HG03175 (cell line): ENCODE measurements around the gene PCNP.
"Not testable (repeated sequence)": the region's sequence is repeated elsewhere in the genome, so short reads cannot be mapped to it uniquely, and the experiment has no call there.

Experiments
- ATAC-seq: cut with Tn5 transposase; IDR thresholded peaks from one replicate; pipeline ENCODE4 v1.9.1; 2021; ENCODE audit warnings: mild to moderate bottlenecking, moderate library complexity; ENCODE audit not compliant: unreplicated experiment

The PCNP gene

GRCh38 chr3:101631098-101631796, 57.3 kb downstream of the PCNP start:
- ATAC-seq, result no peak

- not testable (repeated sequence) for ATAC-seq
Measured at GRCh38 chr3:101631959-101632358, 58.0 kb downstream of the PCNP start.

GRCh38 chr3:101632586-101632985, 58.6 kb downstream of the PCNP start:
- ATAC-seq, result no peak

- ATAC-seq, result no peak
Measured at GRCh38 chr3:101633186-101633585, 59.2 kb downstream of the PCNP start.

GRCh38 chr3:101634591-101635196, 60.7 kb downstream of the PCNP start:
- ATAC-seq, result no peak

- no peak for ATAC-seq
Measured at GRCh38 chr3:101635345-101635744, 61.4 kb downstream of the PCNP start.

GRCh38 chr3:101635954-101636798, 62.2 kb downstream of the PCNP start:
- ATAC-seq, result peak; percentile 96

- ATAC-seq, result no peak
Measured at GRCh38 chr3:101637451-101637850, 63.5 kb downstream of the PCNP start.

GRCh38 chr3:101638261-101638745, 64.3 kb downstream of the PCNP start:
- no peak for ATAC-seq

GRCh38 chr3:101639280-101639963, 65.4 kb downstream of the PCNP start:
- no peak for ATAC-seq

- no peak for ATAC-seq
Measured at GRCh38 chr3:101640256-101640655, 66.3 kb downstream of the PCNP start.

GRCh38 chr3:101641397-101642115, 67.6 kb downstream of the PCNP start:
- not testable (repeated sequence) for ATAC-seq

- no peak for ATAC-seq
Measured at GRCh38 chr3:101642441-101642840, 68.5 kb downstream of the PCNP start.

- no peak for ATAC-seq
Measured at GRCh38 chr3:101643009-101643844, 69.2 kb downstream of the PCNP start.
